Tibial artery (tissue), 4 donors: ENCODE measurements around the gene DYSF.
A peak's percentile ranks its signal among the peaks of the same experiment; 100 is the strongest.

ENCODE experiments used
- DNase-seq, 2 donors: peaks; one replicate each; pipeline ENCODE4 v3.0.0-alpha.2; 2019
- H3K27ac ChIP-seq, 2 donors: fragments of 200-600 bp; sonication (generic) in 1 of 2; 1 replicate in 1 of 2; 2 replicates in 1 of 2; pipeline ENCODE4 v1.5.1; 2018 to 2019; ENCODE audit warnings: mild to moderate bottlenecking in 1 of 2
- H3K27me3 ChIP-seq, 2 donors: fragments of 200-600 bp; sonication (generic) in 1 of 2; one replicate each; pipeline versions ENCODE4 v1.5.1 to v1.6.0; 2016 to 2019
- H3K36me3 ChIP-seq, 3 donors: fragments of 200-600 bp; sonication (generic) in 2 of 3; one replicate each; pipeline ENCODE4 v1.5.1; 2016 to 2019; ENCODE audit warnings: mild to moderate bottlenecking in 2 of 3
- H3K4me1 ChIP-seq, 4 donors: fragments of 200-600 bp; sonication (generic) in 2 of 4; 1 replicate in 3 of 4; 2 replicates in 1 of 4; pipeline ENCODE4 v1.5.1; 2016 to 2019
- H3K4me3 ChIP-seq, 2 donors: fragments of 200-600 bp; sonication (generic) in 1 of 2; 1 replicate in 1 of 2; 2 replicates in 1 of 2; pipeline ENCODE4 v1.5.1; 2018 to 2019; ENCODE audit warnings: mild to moderate bottlenecking in 2 of 2
- H3K9me3 ChIP-seq, 3 donors: fragments of 200-600 bp; sonication (generic) in 1 of 3; one replicate each; pipeline ENCODE4 v1.5.1; 2016 to 2019
- CTCF ChIP-seq, 2 experiments: fragments of 200-600 bp in 1 of 2; fragments of 450-650 bp in 1 of 2; IDR thresholded peaks; one replicate each; pipeline ENCODE4 v1.5.1; 2017 to 2019; ENCODE audit warnings: antibody characterized with exemption in 2 of 2, mild to moderate bottlenecking in 1 of 2, moderate library complexity in 1 of 2
- intact Hi-C: fragments of 100-400 bp; cut with DNase I; formaldehyde crosslinking; loops from one replicate; pipeline ENCODE4 v1.15.0; 2023; ENCODE audit warnings: low total_unique reads

Gene DYSF

GRCh38 chr2:71494523-71495155 is 41.3 kb downstream of the DYSF start:
- no peaks in the 10 kb centered on the region for H3K27me3 ChIP-seq
- H3K4me1 ChIP-seq: peaks cover 0 to 17% (median 10%) of the 10 kb centered on the region in 4 donors
- no peaks in the 10 kb centered on the region for H3K9me3 ChIP-seq
- DNase-seq: no peak
- TF ChIP-seq CTCF (IDR thresholded peaks at IDR 0.05): no peak
- intact Hi-C loops: no loop called here
- no peak overlapping the region for H3K27ac ChIP-seq
- H3K36me3 ChIP-seq: no peaks in the 10 kb centered on the region
- no peak overlapping the region for H3K4me3 ChIP-seq

- Histone ChIP-seq H3K9me3 (no peaks in the 10 kb centered on the region), H3K27ac (no peak overlapping the region), H3K36me3 (no peaks in the 10 kb centered on the region), H3K4me1 (peaks cover 0 to 24% (median 13%) of the 10 kb centered on the region in 4 donors), H3K4me3 (no peak overlapping the region), H3K27me3 (no peaks in the 10 kb centered on the region)
- no peak for DNase-seq
- no peak for TF ChIP-seq CTCF (IDR thresholded peaks at IDR 0.05)
- intact Hi-C loops: no loop called here
Observed at GRCh38 chr2:71496156-71496770, 42.9 kb downstream of the DYSF start.

GRCh38 chr2:71498261-71498701 is 44.9 kb downstream of the DYSF start:
- no peak overlapping the region for H3K4me3 ChIP-seq
- intact Hi-C loops: no loop called here
- DNase-seq: peak in 1 of 2 donors; percentile 50
- peaks cover 0 to 29% (median 13%) of the 10 kb centered on the region in 4 donors for H3K4me1 ChIP-seq
- H3K9me3 ChIP-seq: no peaks in the 10 kb centered on the region
- no peaks in the 10 kb centered on the region for H3K27me3 ChIP-seq
- TF ChIP-seq CTCF (IDR thresholded peaks at IDR 0.05): no peak
- peak overlapping the region; percentile 46 to 65 for H3K27ac ChIP-seq
- H3K36me3 ChIP-seq: no peaks in the 10 kb centered on the region

- TF ChIP-seq CTCF (IDR thresholded peaks at IDR 0.05): no peak
- peak in 1 of 2 donors; percentile 65 for DNase-seq
- Histone ChIP-seq H3K27me3 (no peaks in the 10 kb centered on the region), H3K4me1 (peaks cover 0 to 36% (median 15%) of the 10 kb centered on the region in 4 donors), H3K9me3 (no peaks in the 10 kb centered on the region), H3K27ac (peak overlapping the region; percentile 1 to 65), H3K36me3 (no peaks in the 10 kb centered on the region), H3K4me3 (no peak overlapping the region)
- intact Hi-C loops: no loop called here
Observed at GRCh38 chr2:71499691-71500090, 46.3 kb downstream of the DYSF start.

GRCh38 chr2:71500426-71501079 is 47.2 kb downstream of the DYSF start:
- Histone ChIP-seq H3K27ac (no peak overlapping the region), H3K9me3 (no peaks in the 10 kb centered on the region), H3K27me3 (no peaks in the 10 kb centered on the region), H3K4me1 (peaks cover 0 to 36% (median 15%) of the 10 kb centered on the region in 4 donors), H3K4me3 (no peak overlapping the region), H3K36me3 (no peaks in the 10 kb centered on the region)
- DNase-seq: peak in 1 of 2 donors; percentile 66
- intact Hi-C loops: no loop called here
- TF ChIP-seq CTCF (IDR thresholded peaks at IDR 0.05): no peak
